IPS DF 4.7 (cell line): ENCODE measurements around the gene KIF18B.
"Not testable (repeated sequence)": the region's sequence is repeated elsewhere in the genome, so short reads cannot be mapped to it uniquely, and the experiment has no call there.

ENCODE experiments used
- DNase-seq: peaks from one replicate; pipeline ENCODE4 v3.0.0-alpha.2; 2013; ENCODE audit warnings: low spot score; ENCODE audit errors: extremely low read depth

KIF18B gene

GRCh38 chr17:44969144-44969780, 21.7 kb upstream of the KIF18B start:
- DNase-seq: no peak

GRCh38 chr17:44968225-44969143, 20.9 kb upstream of the KIF18B start, which contains the start of gene C1QL1:
Gene C1QL1, minus strand, starts transcription at chr17:44968303. Its CDS starts 255 bp downstream, at chr17:44968048.
- DNase-seq: no peak

- DNase-seq: no peak
Observed at GRCh38 chr17:44967907-44968224, 20.3 kb upstream of the KIF18B start.

GRCh38 chr17:44967026-44967906, 19.7 kb upstream of the KIF18B start:
- DNase-seq: no peak

- no peak for DNase-seq
Observed at GRCh38 chr17:44966348-44967025, 18.9 kb upstream of the KIF18B start.

GRCh38 chr17:44965481-44966234, 18.1 kb upstream of the KIF18B start:
- DNase-seq: no peak

- no peak for DNase-seq
Observed at GRCh38 chr17:44961921-44962350, 14.4 kb upstream of the KIF18B start.

- no peak for DNase-seq
Observed at GRCh38 chr17:44960691-44961090, 13.1 kb upstream of the KIF18B start.

GRCh38 chr17:44959821-44960531, 12.4 kb upstream of the KIF18B start:
- DNase-seq: no peak

- no peak for DNase-seq
Observed at GRCh38 chr17:44956998-44957981, 9.7 kb upstream of the KIF18B start.

- no peak for DNase-seq
Observed at GRCh38 chr17:44955674-44956425, 8.3 kb upstream of the KIF18B start.

GRCh38 chr17:44952946-44953475, 5.4 kb upstream of the KIF18B start:
- no peak for DNase-seq

- DNase-seq: no peak
Observed at GRCh38 chr17:44948315-44948795, 782 bp upstream of the KIF18B start.

GRCh38 chr17:44945652-44946051, 1.9 kb downstream of the KIF18B start:
- not testable (repeated sequence) for DNase-seq

- DNase-seq: no peak
Observed at GRCh38 chr17:44942456-44942855, 5.1 kb downstream of the KIF18B start.

GRCh38 chr17:44941712-44942331, 5.8 kb downstream of the KIF18B start:
- no peak for DNase-seq

GRCh38 chr17:44940768-44941167, 6.8 kb downstream of the KIF18B start:
- no peak for DNase-seq
